Middle frontal gyrus (tissue), 1 donor: ENCODE results near the gene ZNF133.

Experiments used
- DNase-seq: peaks from one replicate; pipeline ENCODE4 v3.0.0-alpha.2; 2015; ENCODE audit warnings: low spot score; ENCODE audit errors: extremely low spot score

Gene ZNF133

DNA sequence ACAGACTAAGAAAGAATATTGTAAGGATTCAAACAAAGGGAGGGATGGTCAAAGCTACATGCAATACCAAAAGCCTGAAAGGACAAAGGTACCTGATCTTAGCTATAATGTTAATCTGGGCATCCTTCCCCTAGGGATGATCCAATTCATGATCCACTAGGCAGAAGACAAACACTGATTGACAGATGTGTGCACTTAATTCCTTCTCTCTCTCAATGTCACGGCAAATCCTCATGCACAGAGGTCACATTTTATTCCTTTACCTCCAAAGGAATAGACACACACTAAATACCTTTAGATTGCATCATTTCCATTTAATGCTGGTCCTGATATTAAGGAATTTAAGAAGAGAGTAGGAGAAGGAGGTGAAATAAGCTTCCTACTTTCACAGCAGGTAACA is 73.4 kb downstream of the ZNF133 start:
- DNase-seq: no peak

DNA sequence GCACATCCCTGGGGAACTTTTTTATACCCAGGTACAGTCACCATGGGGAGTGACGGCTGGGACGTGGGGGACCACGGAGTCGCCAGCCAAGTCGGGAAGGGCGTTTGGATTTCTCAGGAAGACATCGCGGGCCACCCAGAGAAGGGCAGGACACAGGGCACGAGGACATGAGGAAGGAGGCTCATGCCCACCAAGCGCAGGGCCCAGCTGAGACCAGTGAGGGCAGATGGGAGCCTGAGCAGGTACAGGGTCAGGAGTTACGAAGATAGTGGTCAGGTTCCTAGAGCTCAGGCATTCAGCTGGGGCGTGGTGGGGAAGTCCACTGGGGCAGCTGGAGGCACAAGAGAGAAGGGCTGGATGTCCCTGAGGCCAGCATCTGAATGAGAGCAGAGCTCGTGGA is 74.6 kb downstream of the ZNF133 start:
- DNase-seq: no peak

DNA sequence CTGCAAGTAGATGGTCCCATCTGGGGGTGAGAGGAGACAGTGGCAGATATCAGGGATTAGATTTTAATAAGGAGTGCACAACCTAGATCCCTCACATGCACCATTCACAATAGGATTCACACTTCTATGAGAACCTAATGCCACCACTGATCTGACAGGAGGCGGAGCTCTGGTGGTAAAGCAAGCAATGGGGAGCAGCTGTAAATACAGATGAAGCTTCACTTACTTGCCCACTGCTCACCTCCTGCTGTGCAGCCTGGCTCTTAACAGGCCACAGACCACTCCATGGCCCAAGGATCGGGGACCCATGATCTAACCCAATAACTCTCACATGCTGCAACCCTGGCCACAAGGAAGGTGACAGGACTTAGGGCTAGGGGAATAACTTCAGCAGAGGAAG is 75.4 kb downstream of the ZNF133 start:
- DNase-seq: no peak

DNA sequence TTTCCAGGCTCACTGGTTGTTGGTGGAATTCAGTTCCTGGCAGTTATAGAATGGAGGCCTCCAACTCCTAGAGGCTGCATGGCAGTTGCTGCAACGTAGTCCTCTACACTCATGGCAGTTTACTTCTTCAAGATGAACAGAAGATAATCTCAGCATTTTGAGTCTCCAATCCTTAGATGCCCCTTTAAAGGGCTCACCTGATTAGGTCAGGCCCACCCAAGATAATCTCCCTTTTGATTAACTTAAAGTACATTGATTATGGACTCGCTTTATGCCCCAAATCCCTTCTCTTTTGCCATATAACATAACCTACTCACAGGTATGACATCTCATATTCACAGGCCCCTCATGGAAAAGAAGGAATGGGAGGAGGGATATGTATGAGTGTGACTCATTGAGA is 76.4 kb downstream of the ZNF133 start:
- no peak for DNase-seq
